ENCODE data around the gene ZDHHC12. TPM values are rescaled to one million over a fixed set of nuclear protein-coding genes. Genes with fewer than 3 reads are reported as not detected.

The ZDHHC12 gene
- total and polyA plus RNA-seq, 10 of the 15 experiments (the other 5 are each of a cell fraction or from before 2014, with no cell fraction given) = 0.95 to 146 (median 49.9) TPM

- TF ChIP-seq REST (IDR thresholded peaks at IDR 0.05; ENCODE audit: low read depth, low read length) = no peak
- peak; percentile 78 for TF ChIP-seq DPF2 (IDR thresholded peaks at IDR 0.05)
- no peak for TF ChIP-seq CTCF (IDR thresholded peaks at IDR 0.05 in 2 of 3, conservative IDR thresholded peaks at IDR 0.05 in 1 of 3; ENCODE audit: control insufficient read depth in 2 of 3, extremely low read depth in 1 of 3, insufficient read depth in 1 of 3, low read depth in 3 of 3, low read length in 3 of 3)
- no peak for TF ChIP-seq BMI1 (IDR thresholded peaks at IDR 0.05; ENCODE audit: borderline replicate concordance)
- peak in 1 of 2 experiments; percentile 5; a peak in 1 of 4 replicates for TF ChIP-seq SRF (IDR thresholded peaks at IDR 0.05; ENCODE audit: low read depth in 2 of 2, low read length in 2 of 2)
- TF ChIP-seq SUPT20H (IDR thresholded peaks at IDR 0.05; ENCODE audit: borderline replicate concordance, control insufficient read depth, low read depth, low read length) = no peak
- TF ChIP-seq HCFC1 (IDR thresholded peaks at IDR 0.05; ENCODE audit: low read length) = peak; percentile 32; the same call in 1 of the 2 replicates
- no peak for TF ChIP-seq SPI1 (IDR thresholded peaks at IDR 0.05; ENCODE audit: borderline replicate concordance, insufficient read depth, low read depth, low read length)
- no peak for TF ChIP-seq ZZZ3 (IDR thresholded peaks at IDR 0.05; ENCODE audit: control insufficient read depth, insufficient read length, low read depth)
- TF ChIP-seq MLLT1 (IDR thresholded peaks at IDR 0.05) = no peak; the same call in 1 of the 2 replicates
- peak; percentile 65 for TF ChIP-seq NKRF (conservative IDR thresholded peaks at IDR 0.05)
- no peak for TF ChIP-seq CEBPB (IDR thresholded peaks at IDR 0.05; ENCODE audit: borderline replicate concordance in 1 of 2, low read depth in 2 of 2, low read length in 2 of 2)
- 0 out of 2 replicates have a peak, but pooled peaks have one; percentile 47 for TF ChIP-seq RB1 (IDR thresholded peaks at IDR 0.05; ENCODE audit: borderline replicate concordance)
- peak; percentile 82 for TF ChIP-seq GATAD2B (conservative IDR thresholded peaks at IDR 0.05; ENCODE audit: low read depth)
- peak; percentile 62 to 89; a peak in 3 of 4 replicates for TF ChIP-seq BHLHE40 (IDR thresholded peaks at IDR 0.05; ENCODE audit: borderline replicate concordance in 1 of 2, low read depth in 2 of 2, low read length in 1 of 2)
- peak in 1 of 2 experiments; percentile 92; a peak in 2 of 3 replicates for TF ChIP-seq EGR1 (IDR thresholded peaks at IDR 0.05; ENCODE audit: borderline replicate concordance in 1 of 2, low read depth in 2 of 2, low read length in 2 of 2)
- TF ChIP-seq YY1 (IDR thresholded peaks at IDR 0.05; ENCODE audit: low read depth, low read length) = peak; percentile 86
- TF ChIP-seq SP1 (IDR thresholded peaks at IDR 0.05; ENCODE audit: low read depth, low read length) = peak; percentile 47
- TF ChIP-seq KLF5 (IDR thresholded peaks at IDR 0.05; ENCODE audit: partially characterized antibody) = no peak
Measured at GRCh38 chr9:128688501-128689292, 35.2 kb downstream of the ZDHHC12 start, which contains the start of gene SET (continued).
